HepG2 (cell line): Measurements from ENCODE around the gene TATDN3. TPM values are rescaled to one million over a fixed set of nuclear protein-coding genes. Genes with fewer than 3 reads are reported as not detected.
A peak's percentile ranks its signal among the peaks of the same experiment; 100 is the strongest.

ENCODE experiments used
- ARNTL ChIP-seq: sonication (generic); formaldehyde crosslinking; IDR thresholded peaks from 2 replicates; pipeline ENCODE4 v1.4.0; 2020; ENCODE audit warnings: mild to moderate bottlenecking, missing genetic modification reagents
- DMTF1 ChIP-seq: sonication (generic); formaldehyde crosslinking; IDR thresholded peaks from 2 replicates; pipeline ENCODE4 v1.4.0; 2020; ENCODE audit warnings: mild to moderate bottlenecking, missing genetic modification reagents
- ETV5 ChIP-seq: IDR thresholded peaks from 2 replicates; pipeline ENCODE4 v1.6.1; 2018; ENCODE audit warnings: missing biosample characterization, missing genetic modification reagents, inconsistent platforms, borderline replicate concordance
- IRF9 ChIP-seq: sonication (generic); formaldehyde crosslinking; IDR thresholded peaks from 2 replicates; pipeline ENCODE4 v1.8.0; 2022; ENCODE audit warnings: missing genetic modification reagents, mild to moderate bottlenecking, borderline replicate concordance
- MEIS2 ChIP-seq: sonication (generic); formaldehyde crosslinking; IDR thresholded peaks from 2 replicates; pipeline ENCODE4 v1.9.0; 2021; ENCODE audit warnings: mild to moderate bottlenecking, missing genetic modification reagents
- PHF20 ChIP-seq: sonication (generic); formaldehyde crosslinking; IDR thresholded peaks from 2 replicates; pipeline ENCODE4 v1.5.0; 2020; ENCODE audit warnings: mild to moderate bottlenecking, missing genetic modification reagents
- PHF21A ChIP-seq: sonication (generic); formaldehyde crosslinking; IDR thresholded peaks from 2 replicates; pipeline ENCODE4 v1.5.0; 2020; ENCODE audit warnings: mild to moderate bottlenecking, missing genetic modification reagents
- SETDB1 ChIP-seq: sonication (generic); formaldehyde crosslinking; IDR thresholded peaks from 2 replicates; pipeline ENCODE4 v1.5.1; 2020; ENCODE audit warnings: missing genetic modification reagents, mild to moderate bottlenecking, borderline replicate concordance
- SIN3A ChIP-seq: IDR thresholded peaks from 2 replicates; pipeline ENCODE4 v1.6.1; 2011; ENCODE audit warnings: low read depth, mild to moderate bottlenecking, control low read depth, low read length, borderline replicate concordance
- STAG1 ChIP-seq: sonication (generic); formaldehyde crosslinking; IDR thresholded peaks from 2 replicates; pipeline ENCODE4 v1.4.0; 2020; ENCODE audit warnings: missing genetic modification reagents
- ZBTB40 ChIP-seq, 2 experiments: fragments of 450-650 bp in 1 of 2; sonication (generic) in 1 of 2; formaldehyde crosslinking in 1 of 2; IDR thresholded peaks; 2 replicates each; pipeline versions ENCODE4 v1.6.1 to v1.8.0; 2016 to 2022; ENCODE audit warnings: antibody characterized with exemption in 1 of 2, mild to moderate bottlenecking in 1 of 2, missing genetic modification reagents in 1 of 2
- ZNF232 ChIP-seq: sonication (generic); formaldehyde crosslinking; IDR thresholded peaks from 2 replicates; pipeline ENCODE4 v1.4.0; 2020; ENCODE audit warnings: missing genetic modification reagents, borderline replicate concordance
- ZNF414 ChIP-seq: sonication (generic); formaldehyde crosslinking; IDR thresholded peaks from 2 replicates; pipeline ENCODE4 v1.5.0; 2020; ENCODE audit warnings: missing genetic modification reagents
- ZNF44 ChIP-seq: sonication (generic); formaldehyde crosslinking; IDR thresholded peaks from 2 replicates; pipeline ENCODE4 v1.5.1; 2020; ENCODE audit warnings: mild to moderate bottlenecking, missing genetic modification reagents
- ZNF850 ChIP-seq: sonication (generic); formaldehyde crosslinking; conservative IDR thresholded peaks from 2 replicates; pipeline ENCODE4 v1.9.0; 2021; ENCODE audit warnings: mild to moderate bottlenecking, missing genetic modification reagents
- polyA plus RNA-seq, 8 experiments: library from polyadenylated mRNA; depleted of rRNA in 3 of 8; stranded (reverse) in 7 of 8; unstranded in 1 of 8; fragments of >200 nt; fragmentation: Illumina TruSeq in 4 of 8; extraction: Trizol in 4 of 8; gene quantifications; 2 replicates each; pipeline versions ENCODE4 v1.2.1 to v1.2.3, GENCODE V29; 2011 to 2016; ENCODE audit warnings: low read depth in 4 of 8, missing spikeins in 1 of 8, mixed read lengths in 1 of 8; ENCODE audit not compliant: insufficient read depth in 1 of 8
- total RNA-seq, 5 experiments: library from RNA; depleted of rRNA; stranded (reverse); fragments of >200 nt; fragmentation: Illumina TruSeq; extraction: Trizol; gene quantifications; 2 replicates each; pipeline ENCODE4 v1.2.3, GENCODE V29; 2016; ENCODE audit warnings: low read depth in 1 of 5

The TATDN3 gene
- total and polyA plus RNA-seq, 2 of the 13 experiments (the other 11 are each of a cell fraction or from before 2014, with no cell fraction given), result 7.3 to 8.6 TPM

- TF ChIP-seq ETV5 (CRISPR knock-in tag) (no peak), ZNF232 (0 out of 2 replicates have a peak, but pooled peaks have one; percentile 55), ZNF850 (0 out of 2 replicates have a peak, but pooled peaks have one; percentile 30), PHF21A (CRISPR knock-in tag) (no peak; the same call in 1 of the 2 replicates), ZNF44 (CRISPR knock-in tag) (no peak), STAG1 (no peak), SETDB1 (CRISPR knock-in tag) (no peak), ARNTL (CRISPR knock-in tag) (no peak), ZNF414 (CRISPR knock-in tag) (peak; percentile 74; the same call in 1 of the 2 replicates), SIN3A (no peak), IRF9 (CRISPR knock-in tag) (peak; percentile 14; the same call in 1 of the 2 replicates), MEIS2 (peak; percentile 41; the same call in 1 of the 2 replicates), DMTF1 (CRISPR knock-in tag) (no peak), PHF20 (CRISPR knock-in tag) (peak; percentile 20; the same call in 1 of the 2 replicates), ZBTB40 (IDR thresholded peaks at IDR 0.05) (no peak), ZBTB40 (CRISPR knock-in tag; IDR thresholded peaks at IDR 0.05) (no peak)
These were observed 67.0 kb downstream of the TATDN3 start (continued) for GRCh38 chr1:212858461-212859265.
